GM18508 (cell line): ENCODE measurements around the gene ANKFN1.
"Not testable (repeated sequence)": the region's sequence is repeated elsewhere in the genome, so short reads cannot be mapped to it uniquely, and the experiment has no call there.

Experiments used
- ATAC-seq: cut with Tn5 transposase; IDR thresholded peaks from one replicate; pipeline ENCODE4 v1.9.1; 2021; ENCODE audit warnings: moderate number of reproducible peaks; ENCODE audit not compliant: insufficient read depth, unreplicated experiment

Gene ANKFN1

DNA sequence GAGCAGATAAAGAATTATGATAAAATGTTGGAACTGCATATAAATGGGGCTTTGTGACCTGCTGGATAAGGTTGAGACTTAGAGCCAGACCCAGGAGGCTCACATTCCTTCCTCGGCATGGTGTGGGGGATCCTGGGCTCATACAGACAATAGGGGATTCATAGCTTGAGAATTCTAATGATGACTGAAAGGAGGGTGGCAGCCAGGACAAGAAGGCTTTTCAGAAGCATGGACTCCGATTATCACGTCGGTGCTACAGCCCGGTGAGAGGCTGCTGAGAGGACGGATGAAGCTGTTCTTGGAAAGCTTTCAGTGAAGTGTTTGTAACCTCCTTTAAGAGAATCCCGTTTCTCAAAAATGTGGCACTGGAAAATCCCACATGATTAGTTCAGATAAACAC lies 167.2 kb downstream of the ANKFN1 start:
- no peak for ATAC-seq

DNA sequence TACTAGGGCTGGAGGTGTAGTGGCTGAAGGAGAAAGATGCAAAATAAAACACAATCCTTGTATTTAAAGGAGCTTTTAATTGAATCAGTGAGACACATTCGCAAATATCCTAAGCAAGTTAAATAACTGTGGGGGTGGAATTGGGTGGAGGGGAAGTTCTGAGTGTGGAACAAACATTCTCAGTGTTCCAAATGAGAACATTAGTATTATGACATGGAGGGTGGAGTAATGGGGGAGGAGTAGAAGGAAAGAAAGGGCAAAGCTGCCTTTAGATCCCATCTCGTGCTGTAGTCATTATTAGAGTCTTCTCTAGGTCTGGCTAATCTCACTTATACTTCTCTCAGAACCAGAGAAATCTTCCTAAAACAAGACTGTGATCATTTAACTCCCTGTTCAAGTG lies 169.7 kb downstream of the ANKFN1 start:
- ATAC-seq, result no peak

DNA sequence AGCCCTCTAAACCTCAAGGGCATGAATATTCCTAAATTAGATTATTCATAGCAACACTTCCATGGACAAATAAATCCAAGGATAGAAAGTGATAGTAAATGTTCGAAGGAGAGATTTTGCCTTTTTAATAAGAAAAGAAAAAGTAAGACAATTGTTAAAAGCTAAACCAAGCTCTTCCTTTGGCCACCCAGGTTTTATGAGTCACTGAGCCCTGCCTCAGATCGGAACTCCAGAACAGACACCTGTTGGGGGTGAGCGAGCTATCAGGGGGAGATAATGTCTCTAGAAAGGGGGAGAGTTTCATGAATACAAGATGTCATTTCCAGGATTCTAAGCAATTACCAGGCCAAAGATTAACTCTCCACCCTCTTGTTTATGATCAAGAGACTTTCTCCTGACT lies 171.4 kb downstream of the ANKFN1 start:
- ATAC-seq, result no peak

DNA sequence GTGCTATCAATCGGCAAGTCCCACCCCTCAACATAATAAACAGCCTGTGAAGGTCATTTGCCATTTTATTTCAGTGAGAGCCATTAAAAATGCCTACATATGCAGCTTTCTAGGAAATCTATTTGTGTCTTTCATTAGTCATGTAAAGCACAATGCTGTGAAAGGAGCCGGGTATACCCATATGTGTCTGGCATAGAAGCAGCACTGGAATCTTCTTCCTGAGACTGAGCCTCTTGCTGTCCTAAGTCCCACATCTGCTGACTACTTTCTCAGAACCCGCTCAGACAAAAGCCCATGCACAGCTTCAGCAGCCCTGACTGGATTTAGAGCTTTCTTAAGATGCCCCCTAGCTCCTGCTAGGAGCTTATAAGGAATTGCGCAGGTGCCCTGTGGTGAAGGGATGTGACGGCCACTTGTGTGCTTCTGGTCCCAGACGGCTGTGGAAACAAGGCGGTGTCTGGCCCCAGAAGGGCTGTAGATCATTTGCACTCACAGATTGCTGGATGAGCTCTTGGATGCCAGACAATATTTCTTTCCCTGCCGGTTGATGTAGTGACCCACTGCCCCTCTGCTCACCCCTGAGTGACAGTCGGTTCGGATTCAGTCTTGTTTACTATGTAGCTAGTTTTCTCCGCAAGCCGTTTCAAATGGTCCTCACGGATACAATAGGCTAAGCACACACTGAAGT lies 172.2 kb downstream of the ANKFN1 start:
- no peak for ATAC-seq

DNA sequence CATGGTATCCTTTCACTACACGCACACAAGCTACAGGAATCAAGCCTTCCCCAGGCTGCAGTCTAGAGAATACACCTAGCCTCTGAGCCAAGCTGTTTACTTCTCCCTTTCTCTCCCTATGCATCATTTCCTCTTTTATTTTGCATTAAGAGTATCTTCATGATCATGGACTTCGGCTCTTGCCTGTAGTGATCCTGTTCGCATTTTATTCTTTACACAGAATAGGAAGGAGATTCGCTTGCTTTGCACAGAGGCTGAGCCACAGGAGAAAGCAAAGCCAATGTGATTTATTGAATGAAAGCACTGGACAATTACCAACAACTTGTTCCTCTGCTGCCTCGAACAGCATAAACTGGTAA lies 172.7 kb downstream of the ANKFN1 start:
- ATAC-seq, result no peak

DNA sequence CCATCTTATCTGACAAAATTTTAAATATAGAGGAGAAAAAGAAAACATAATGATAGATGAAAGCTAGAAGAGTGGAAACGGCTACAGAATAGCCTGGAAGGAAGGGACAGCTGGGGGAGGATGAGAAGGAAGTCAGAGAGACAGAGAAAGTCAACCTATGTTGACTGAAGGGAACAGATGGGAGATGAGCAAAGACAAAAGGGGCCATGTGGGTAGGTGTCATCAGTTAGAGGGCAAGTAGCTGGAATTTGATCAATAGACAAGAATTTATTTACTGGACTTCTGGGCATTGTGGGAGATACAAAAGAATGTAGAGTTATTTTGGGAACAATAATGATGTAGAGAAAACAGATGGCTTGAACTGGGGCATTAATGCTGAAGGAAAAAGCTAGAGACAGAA lies 194.4 kb downstream of the ANKFN1 start:
- no peak for ATAC-seq

DNA sequence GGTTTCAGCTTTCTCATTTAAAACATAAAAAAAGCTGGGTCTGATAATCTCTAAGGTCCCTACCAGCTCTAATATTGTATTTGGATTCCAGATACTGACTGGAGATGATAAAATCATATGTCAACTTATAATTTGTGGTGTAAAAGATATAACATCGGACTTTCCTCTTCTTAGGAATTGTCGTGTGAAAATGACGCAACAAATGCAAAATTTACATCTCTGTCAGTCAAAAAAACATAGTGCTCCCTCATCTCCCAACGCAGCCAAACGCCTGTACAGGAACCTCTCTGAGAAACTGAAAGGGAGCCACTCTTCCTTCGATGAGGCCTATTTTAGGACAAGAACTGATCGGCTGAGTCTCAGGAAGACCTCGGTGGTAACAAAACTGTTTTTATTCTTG lies 197.3 kb downstream of the ANKFN1 start:
- no peak for ATAC-seq

DNA sequence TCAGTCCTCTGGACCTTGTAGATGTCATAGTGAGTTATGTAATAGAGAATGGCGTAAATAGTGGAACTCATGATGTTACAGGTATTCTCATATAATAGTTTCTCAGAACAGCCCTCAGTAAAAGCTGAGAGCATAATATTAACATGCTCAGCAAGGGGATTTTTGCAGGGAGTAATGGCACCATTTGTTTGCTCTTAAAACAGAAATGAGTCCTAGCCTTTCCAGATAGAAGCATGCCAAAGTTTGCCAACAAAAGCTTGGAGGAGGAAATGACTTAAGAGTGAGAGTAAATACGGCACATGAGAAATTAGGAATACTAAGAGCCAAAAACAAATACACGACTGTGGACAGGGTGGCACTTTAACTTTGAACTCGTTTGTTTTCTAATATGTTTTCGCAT lies 198.4 kb downstream of the ANKFN1 start:
- no peak for ATAC-seq

DNA sequence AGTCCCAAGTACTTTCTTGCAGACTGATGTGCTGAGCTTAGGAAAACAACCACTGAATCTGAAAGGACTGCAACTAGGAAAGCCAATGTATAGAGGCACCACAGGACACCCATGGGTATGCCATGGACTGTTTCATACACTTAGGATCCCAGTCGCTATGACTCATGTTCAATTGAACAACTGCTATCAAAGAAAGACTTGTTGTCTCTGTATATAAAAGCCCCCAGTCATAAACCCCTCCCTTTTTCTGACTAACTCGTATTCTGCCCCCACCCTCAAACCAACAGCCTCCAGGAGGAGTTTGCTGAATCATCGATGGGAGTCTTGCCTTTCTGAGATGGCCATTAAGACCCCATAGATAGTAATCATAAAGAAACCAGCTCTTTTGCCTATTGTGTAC lies 205.4 kb downstream of the ANKFN1 start:
- ATAC-seq, result no peak

DNA sequence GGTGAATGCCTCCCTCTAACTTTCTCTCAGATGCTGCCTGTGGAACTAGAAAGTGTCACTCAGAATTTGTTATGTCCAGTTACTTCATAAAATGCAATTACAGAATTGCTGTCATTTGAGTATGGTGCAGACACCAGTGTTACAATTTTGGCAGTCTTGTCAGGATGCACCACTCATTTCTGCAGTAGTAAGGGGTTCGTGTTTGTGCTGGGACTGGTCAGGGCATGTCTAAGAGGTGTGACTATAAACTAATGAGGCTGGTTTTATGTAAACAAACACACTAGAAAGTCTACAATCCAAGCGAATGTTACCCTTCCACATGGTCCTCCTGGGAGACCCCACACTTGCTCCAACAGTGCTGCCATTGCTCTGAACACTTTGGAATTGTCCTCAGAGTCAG lies 206.2 kb downstream of the ANKFN1 start:
- ATAC-seq, result no peak

DNA sequence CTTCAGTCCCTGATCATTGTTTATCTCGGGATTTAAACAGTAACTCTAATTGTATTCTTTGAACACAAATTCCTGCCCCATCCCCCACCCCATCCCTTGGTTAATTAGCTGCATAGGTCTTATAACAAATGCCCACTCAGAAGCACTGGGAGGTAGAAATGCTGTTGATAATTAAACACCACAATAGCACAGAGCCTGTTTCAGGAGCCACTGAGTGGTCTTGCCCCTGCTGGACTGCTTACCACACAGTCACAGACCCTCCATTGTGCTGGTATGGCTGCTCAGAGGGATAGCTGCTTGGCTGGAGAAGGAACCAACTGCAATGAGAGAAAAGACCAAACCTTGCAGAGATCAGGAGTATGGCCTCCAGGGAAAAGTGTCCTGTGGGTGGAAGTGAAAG lies 214.1 kb downstream of the ANKFN1 start:
- ATAC-seq, result no peak

DNA sequence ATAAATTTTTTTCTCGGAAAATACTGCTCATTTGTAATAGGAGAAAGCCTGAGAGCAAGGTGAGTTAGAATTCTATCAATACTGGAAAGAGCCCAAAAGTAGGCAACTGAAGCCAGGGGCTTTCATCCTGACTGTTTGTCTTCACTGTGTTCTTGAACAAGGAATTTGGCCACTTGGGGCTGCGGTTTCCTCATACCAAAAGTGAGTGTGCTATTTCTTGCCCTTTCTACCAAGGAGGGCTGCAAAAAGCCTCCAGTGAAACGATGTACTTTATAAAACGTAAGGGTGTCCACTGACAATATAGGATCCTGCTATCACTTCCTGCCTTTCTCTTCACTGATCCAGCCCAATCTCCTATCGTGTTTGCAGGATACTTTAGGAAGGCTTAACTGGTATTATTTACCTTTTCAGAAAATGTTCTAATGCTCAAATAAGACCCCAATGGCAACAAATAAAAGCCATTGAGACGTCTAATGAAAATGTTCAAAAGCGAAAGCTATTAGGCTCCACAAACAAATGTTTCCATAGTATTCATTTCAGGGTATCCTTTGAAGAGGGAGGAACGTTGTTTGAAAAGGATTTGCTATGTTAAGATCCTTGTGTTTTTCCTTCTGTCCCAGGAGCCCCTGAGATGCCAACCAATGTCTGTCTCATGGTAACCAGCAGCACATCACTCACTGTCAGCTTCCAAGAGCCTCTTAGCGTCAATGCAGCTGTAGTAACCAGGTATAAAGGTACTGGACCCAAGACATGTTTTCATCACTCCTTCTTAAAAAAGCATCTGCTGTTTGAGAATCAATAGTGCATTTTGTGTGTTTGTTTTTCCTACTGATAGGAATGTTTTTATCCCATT lies 220.9 kb downstream of the ANKFN1 start:
- ATAC-seq, result no peak

DNA sequence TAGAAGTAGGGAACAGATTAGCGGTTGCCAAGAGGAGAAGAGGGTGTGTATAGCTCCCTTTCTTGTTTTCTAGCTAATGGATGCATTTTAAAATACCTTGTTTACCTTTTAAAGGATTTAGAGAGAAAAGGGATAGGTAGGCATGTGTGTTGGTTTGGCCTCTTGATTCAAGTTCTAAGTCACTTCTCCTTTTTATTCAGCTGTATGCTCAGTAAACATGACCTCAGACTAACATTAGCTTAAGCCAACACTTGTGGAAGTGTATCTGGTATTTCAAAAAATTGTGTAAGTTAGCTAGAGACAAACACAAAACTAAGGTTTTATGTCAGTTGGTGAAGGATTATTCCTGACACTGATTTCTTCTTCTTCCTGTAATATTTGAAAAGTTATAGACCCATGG lies 236.1 kb downstream of the ANKFN1 start:
- no peak for ATAC-seq

DNA sequence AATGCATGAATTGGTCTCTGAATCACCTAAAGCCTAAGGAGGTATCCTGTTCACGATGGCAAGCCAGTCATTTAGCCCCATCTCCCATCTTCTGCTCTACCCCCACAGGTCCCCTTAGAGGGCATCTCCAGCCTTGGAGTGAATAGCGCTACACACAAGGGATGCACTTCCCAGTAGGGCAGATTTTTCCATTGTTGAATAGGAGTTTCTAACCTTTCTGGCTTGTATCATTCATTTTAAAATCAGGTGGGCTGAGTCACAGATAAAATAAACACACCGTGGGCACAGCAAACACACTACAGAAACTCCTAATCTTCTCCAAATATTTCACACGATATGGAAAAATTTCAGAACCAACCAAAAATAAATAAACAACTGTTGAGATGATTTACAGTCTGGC lies 239.0 kb downstream of the ANKFN1 start:
- ATAC-seq, result no peak

DNA sequence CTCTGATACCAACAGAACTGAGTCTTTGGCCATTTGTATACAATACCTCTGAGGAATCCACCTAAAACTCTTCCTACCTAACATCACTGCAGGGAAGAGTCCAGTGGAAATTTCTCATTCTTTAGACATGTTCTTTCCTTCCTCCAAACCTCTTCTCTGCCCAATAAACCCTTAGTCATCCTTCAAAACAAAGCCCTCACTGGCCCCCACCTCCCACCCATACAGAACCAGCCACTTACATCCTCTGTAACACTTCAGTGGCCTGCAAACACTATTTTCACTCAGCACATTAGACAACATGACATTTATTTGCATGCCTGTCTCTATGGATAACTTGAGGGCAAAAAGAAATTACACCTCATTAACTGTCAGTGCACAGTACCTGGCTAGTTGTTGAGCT lies 239.9 kb downstream of the ANKFN1 start:
- ATAC-seq, result no peak

DNA sequence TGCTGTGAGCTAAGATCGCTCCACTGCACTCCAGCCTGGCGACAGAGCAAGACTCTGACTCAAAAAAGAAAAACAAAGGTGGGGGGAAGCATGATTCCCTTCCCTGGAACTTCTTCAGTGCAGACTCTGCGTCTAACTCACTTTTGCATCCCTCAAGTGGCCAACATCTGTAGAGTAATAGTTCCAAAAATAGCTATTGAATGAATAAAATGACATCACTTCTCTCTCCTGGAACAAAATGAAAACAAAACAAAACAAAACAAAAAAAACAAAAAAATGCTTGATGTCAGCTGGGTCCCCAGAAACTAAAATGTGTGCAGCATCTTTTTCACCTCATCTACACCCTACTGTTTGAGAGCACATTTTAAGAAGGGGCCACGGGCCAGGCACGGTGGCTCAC lies 242.5 kb downstream of the ANKFN1 start:
- no peak for ATAC-seq

DNA sequence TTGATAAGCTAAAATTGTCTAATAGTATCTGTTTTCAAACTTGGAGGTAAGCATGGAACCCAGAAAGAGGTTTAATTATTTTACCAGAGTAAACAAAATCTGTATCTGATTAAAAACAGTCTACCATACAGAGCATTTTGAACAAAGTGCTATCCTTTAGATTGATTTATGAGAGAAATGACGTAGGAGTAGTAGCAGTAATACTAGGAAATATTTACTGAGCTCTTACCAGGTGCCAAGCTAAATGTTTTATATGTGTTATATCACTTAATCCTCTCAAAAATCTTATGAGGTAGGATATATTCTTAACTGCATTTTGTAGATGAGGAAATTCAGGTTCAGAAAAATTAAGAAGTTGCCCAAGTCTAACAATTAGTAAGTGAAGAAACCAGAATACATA lies 253.8 kb downstream of the ANKFN1 start:
- ATAC-seq, result no peak

DNA sequence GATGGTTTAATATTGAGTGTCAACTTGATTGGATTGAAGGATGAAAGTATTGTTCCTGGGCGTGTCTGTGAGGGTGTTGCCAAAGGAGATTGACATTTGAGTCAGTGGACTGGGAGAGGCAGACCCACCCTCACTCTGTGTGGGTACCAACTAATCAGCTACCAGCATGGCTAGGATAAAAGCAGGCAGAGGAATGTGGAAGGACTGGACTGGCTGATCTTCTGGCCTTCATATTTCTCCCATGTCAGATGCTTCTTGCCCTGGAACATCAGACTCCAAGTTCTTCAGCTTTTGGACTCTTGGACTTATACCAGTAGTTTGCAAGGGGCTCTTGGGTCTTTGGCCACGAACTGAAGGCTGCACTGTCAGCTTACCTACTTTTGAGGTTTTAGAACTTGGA lies 259.1 kb downstream of the ANKFN1 start:
- not testable (repeated sequence) for ATAC-seq

DNA sequence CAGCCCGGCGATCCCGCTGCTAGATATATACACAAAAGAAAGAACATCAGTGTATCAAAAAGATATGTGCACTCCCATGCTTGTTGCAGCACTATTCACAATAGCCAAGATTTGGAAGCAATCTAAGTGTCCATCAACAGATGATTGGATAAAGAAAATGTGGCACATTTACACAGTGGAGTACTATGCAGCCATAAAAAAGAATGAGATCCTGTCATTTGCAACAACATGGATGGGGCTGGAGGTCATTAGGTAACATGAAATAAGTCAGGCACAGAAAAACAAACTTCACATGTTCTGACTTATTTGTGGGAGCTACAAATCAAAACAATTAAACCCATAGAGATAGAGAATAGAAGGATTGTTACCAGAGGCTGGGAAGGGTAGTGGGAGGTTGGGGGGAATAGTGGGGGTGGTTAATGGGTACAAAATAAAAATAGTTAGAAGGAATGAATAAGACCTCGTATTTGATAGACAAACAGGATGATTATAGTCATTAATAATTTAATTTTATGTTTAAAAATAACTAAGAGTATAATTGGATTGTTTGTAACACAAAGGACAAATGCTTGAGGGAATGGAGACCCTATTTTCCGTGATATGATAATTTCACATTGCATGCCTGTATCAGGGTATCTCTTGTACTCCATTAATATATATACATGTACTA lies 263.5 kb downstream of the ANKFN1 start:
- no peak for ATAC-seq

DNA sequence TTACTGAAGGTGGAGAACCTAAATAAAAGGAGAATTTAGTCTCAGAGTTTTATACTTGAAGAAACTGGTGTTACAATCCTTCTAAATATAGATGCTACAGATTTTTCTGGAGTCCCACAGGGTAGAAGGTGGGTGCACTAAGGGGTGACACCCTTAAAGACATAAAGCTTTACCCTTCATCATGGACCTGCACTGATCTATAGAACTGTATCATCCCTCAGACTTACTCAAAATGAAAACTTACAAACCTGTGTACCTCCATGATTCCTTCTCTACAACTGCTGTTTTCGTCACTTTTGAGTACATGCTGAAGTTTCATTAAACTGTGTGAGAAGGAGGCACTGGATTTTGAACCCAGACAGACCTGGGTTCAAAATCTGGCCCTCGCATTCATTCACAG lies 270.7 kb downstream of the ANKFN1 start:
- ATAC-seq, result no peak

DNA sequence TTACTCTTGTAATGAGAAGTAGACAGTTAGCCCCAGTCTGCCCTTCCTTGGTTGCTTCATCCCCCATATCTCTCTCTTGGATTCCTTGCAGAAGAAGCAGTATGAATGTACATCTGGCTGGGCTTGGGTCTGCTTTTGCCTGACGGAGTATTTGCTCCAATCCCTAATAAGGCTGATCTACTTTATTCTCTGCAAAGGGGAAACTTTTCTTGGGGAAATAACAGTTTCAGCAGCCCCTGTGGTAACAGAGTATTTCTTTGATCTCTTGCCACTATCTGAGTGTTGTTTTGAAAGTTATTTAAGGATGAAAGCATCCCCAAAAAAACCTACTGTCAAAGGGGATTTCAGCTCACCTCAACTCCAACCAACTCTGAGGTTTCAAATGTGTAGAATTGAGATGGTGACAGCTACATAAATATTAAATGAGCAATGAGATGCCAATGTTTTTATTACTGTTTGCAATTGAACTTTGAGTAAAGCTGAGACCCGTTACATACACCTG lies 271.3 kb downstream of the ANKFN1 start:
- ATAC-seq, result no peak
